ENCODE measurements around the gene CYB561A3. TPM values are rescaled to one million over a fixed set of nuclear protein-coding genes. Genes with fewer than 3 reads are reported as not detected.

The CYB561A3 gene
- total RNA-seq, 1 donor from 2014 or later: 104 TPM

- peak; percentile 100 for DNase-seq (ENCODE audit: low read depth)
Observed at GRCh38 chr11:61369372-61370348, 8.0 kb upstream of the CYB561A3 start.

- no peak for DNase-seq (ENCODE audit: low read depth)
Observed at GRCh38 chr11:61368646-61369045, 7.0 kb upstream of the CYB561A3 start.

GRCh38 chr11:61367406-61367805, 5.7 kb upstream of the CYB561A3 start:
- DNase-seq (ENCODE audit: low read depth): no peak

GRCh38 chr11:61364012-61364675, 2.5 kb upstream of the CYB561A3 start:
- no peak for DNase-seq (ENCODE audit: low read depth)

GRCh38 chr11:61362542-61362875, 827 bp upstream of the CYB561A3 start:
- DNase-seq (ENCODE audit: low read depth): peak; percentile 48

GRCh38 chr11:61361237-61361740, 393 bp downstream of the CYB561A3 start:
- DNase-seq (ENCODE audit: low read depth): no peak

- DNase-seq (ENCODE audit: low read depth): no peak
Observed at GRCh38 chr11:61359516-61359915, 2.2 kb downstream of the CYB561A3 start.

GRCh38 chr11:61358566-61358965, 3.1 kb downstream of the CYB561A3 start:
- no peak for DNase-seq (ENCODE audit: low read depth)

- DNase-seq (ENCODE audit: low read depth): no peak
Observed at GRCh38 chr11:61357894-61358239, 3.8 kb downstream of the CYB561A3 start.

- DNase-seq (ENCODE audit: low read depth): no peak
Observed at GRCh38 chr11:61357233-61357893, 4.3 kb downstream of the CYB561A3 start.

GRCh38 chr11:61356706-61357105, 5.0 kb downstream of the CYB561A3 start:
- DNase-seq (ENCODE audit: low read depth): no peak

GRCh38 chr11:61354208-61354607, 7.5 kb downstream of the CYB561A3 start:
- no peak for DNase-seq (ENCODE audit: low read depth)

GRCh38 chr11:61353131-61354067, 8.3 kb downstream of the CYB561A3 start:
- DNase-seq (ENCODE audit: low read depth): peak; percentile 40

GRCh38 chr11:61352038-61352437, 9.6 kb downstream of the CYB561A3 start:
- no peak for DNase-seq (ENCODE audit: low read depth)

- no peak for DNase-seq (ENCODE audit: low read depth)
Observed at GRCh38 chr11:61350803-61351202, 10.9 kb downstream of the CYB561A3 start.

GRCh38 chr11:61350336-61350735, 11.3 kb downstream of the CYB561A3 start:
- no peak for DNase-seq (ENCODE audit: low read depth)

GRCh38 chr11:61349916-61350315, 11.8 kb downstream of the CYB561A3 start:
- no peak for DNase-seq (ENCODE audit: low read depth)

- peak; percentile 28 for DNase-seq (ENCODE audit: low read depth)
Observed at GRCh38 chr11:61349189-61349751, 12.4 kb downstream of the CYB561A3 start.

- DNase-seq (ENCODE audit: low read depth): peak; percentile 36
Observed at GRCh38 chr11:61347916-61348461, 13.7 kb downstream of the CYB561A3 start.

Measured in myocyte (in vitro differentiated cells).